ENCODE measurements around the gene CD1C.

DNA sequence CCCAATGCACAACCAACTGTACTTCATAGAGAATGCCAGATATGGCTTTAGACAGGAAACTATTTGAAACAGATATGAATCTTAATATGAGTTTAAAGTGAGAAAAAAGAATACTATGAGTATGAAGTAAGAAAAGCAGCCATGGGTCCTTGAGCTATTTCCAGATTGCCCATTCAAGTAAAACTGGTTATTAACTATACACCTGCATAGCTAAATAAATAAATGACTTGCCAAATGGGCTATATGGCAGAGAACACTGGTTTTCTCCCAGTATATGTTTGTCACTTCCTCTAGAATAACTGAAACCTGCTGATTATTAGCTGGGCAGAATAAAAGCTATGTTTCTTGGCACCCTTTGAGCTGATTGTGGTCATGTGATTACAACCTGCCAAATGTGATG lies 17.0 kb upstream of the CD1C start:
- TF ChIP-seq, protein P1, sequence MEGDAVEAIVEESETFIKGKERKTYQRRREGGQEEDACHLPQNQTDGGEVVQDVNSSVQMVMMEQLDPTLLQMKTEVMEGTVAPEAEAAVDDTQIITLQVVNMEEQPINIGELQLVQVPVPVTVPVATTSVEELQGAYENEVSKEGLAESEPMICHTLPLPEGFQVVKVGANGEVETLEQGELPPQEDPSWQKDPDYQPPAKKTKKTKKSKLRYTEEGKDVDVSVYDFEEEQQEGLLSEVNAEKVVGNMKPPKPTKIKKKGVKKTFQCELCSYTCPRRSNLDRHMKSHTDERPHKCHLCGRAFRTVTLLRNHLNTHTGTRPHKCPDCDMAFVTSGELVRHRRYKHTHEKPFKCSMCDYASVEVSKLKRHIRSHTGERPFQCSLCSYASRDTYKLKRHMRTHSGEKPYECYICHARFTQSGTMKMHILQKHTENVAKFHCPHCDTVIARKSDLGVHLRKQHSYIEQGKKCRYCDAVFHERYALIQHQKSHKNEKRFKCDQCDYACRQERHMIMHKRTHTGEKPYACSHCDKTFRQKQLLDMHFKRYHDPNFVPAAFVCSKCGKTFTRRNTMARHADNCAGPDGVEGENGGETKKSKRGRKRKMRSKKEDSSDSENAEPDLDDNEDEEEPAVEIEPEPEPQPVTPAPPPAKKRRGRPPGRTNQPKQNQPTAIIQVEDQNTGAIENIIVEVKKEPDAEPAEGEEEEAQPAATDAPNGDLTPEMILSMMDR (IDR thresholded peaks at IDR 0.05; ENCODE audit: poor library complexity): no peak
- TF ChIP-seq EZH2phosphoT487 (IDR thresholded peaks at IDR 0.05; ENCODE audit: low read depth, severe bottlenecking, unreplicated experiment) (no peak), EZH2 (IDR thresholded peaks at IDR 0.05; ENCODE audit: borderline replicate concordance) (no peak)

Measured in hepatocyte (in vitro differentiated cells).